Smooth muscle cell (in vitro differentiated cells): Measurements from ENCODE around the gene WNT7A. TPM values are rescaled to one million over a fixed set of nuclear protein-coding genes. Genes with fewer than 3 reads are reported as not detected.

Source experiments
- DNase-seq: peaks from one replicate; lab custom pipeline; 2025; ENCODE audit not compliant: unreplicated experiment; lab: John Stamatoyannopoulos, UW
- H2AFZ ChIP-seq: fragments of 200-600 bp; sonication (generic); 2 replicates; pipeline ENCODE4 v1.6.0; 2016; ENCODE audit warnings: antibody characterized with exemption, low read depth, mild to moderate bottlenecking
- H3F3A ChIP-seq: fragments of 200-600 bp; sonication (generic); 2 replicates; pipeline ENCODE4 v1.6.0; 2017; ENCODE audit warnings: antibody characterized with exemption, low read depth
- H3K27ac ChIP-seq: fragments of 200-600 bp; sonication (generic); 2 replicates; pipeline ENCODE4 v1.5.1; 2016; ENCODE audit warnings: low read depth, mild to moderate bottlenecking
- H3K27me3 ChIP-seq: fragments of 200-600 bp; sonication (generic); 2 replicates; pipeline ENCODE4 v1.6.1; 2016; ENCODE audit warnings: low read depth, mild to moderate bottlenecking
- H3K36me3 ChIP-seq: fragments of 200-600 bp; sonication (generic); 2 replicates; pipeline ENCODE4 v1.5.1; 2016; ENCODE audit warnings: low read depth
- H3K4me1 ChIP-seq: fragments of 200-600 bp; sonication (generic); 2 replicates; pipeline ENCODE4 v1.5.1; 2016; ENCODE audit warnings: low read depth
- H3K4me2 ChIP-seq: fragments of 200-600 bp; sonication (generic); 2 replicates; pipeline ENCODE4 v1.6.0; 2016; ENCODE audit warnings: mild to moderate bottlenecking
- H3K4me3 ChIP-seq: fragments of 200-600 bp; sonication (generic); 2 replicates; pipeline ENCODE4 v1.5.1; 2016; ENCODE audit warnings: mild to moderate bottlenecking
- H3K79me2 ChIP-seq: fragments of 200-600 bp; sonication (generic); 2 replicates; pipeline ENCODE4 v1.6.0; 2016; ENCODE audit warnings: low read depth, mild to moderate bottlenecking
- H3K9ac ChIP-seq: fragments of 200-600 bp; sonication (generic); 2 replicates; pipeline ENCODE4 v1.6.0; 2016; ENCODE audit warnings: low read depth
- H3K9me3 ChIP-seq: fragments of 200-600 bp; sonication (generic); replicated peaks from 2 replicates; pipeline ENCODE4 v1.5.1; 2016; ENCODE audit warnings: low read depth
- H4K20me1 ChIP-seq: fragments of 200-600 bp; sonication (generic); 2 replicates; pipeline ENCODE4 v1.6.0; 2016; ENCODE audit warnings: low read depth
- CTCF ChIP-seq: fragments of 200-600 bp; sonication (generic); IDR thresholded peaks from 2 replicates; pipeline ENCODE4 v1.5.1; 2017; ENCODE audit warnings: borderline replicate concordance, mild to moderate bottlenecking, antibody characterized with exemption; ENCODE audit not compliant: insufficient read depth, poor library complexity, severe bottlenecking
- WGBS: methylation state at CpG from one replicate; pipeline ENCODE4 v1.1.7; 2016; ENCODE audit warnings: low lambda C conversion rate; 5-methylcytosine and 5-hydroxymethylcytosine counted together
- polyA plus RNA-seq: library from polyadenylated mRNA; unstranded; fragments of >200 nt; fragmentation: Nextera tagmentation; extraction: Ambion mirVana; gene quantifications from 2 replicates; pipeline ENCODE4 v1.2.1, GENCODE V29; 2016
- total RNA-seq: library from RNA; depleted of rRNA; stranded (reverse); fragments of >200 nt; gene quantifications from 2 replicates; pipeline ENCODE4 v1.2.3, GENCODE V29; 2014

The WNT7A gene
- total and polyA plus RNA-seq, 2 experiments from 2014 or later, result 0.18 to 0.24 TPM

GRCh38 chr3:13902648-13903238 lies 22.9 kb upstream of the WNT7A start:
- TF ChIP-seq CTCF, result no peak
- Histone ChIP-seq H3K9ac (no peak overlapping the region), H3K36me3 (no peaks in the 10 kb centered on the region), H3K9me3 (peaks cover 38% of the 10 kb centered on the region), H3K4me3 (no peak overlapping the region), H3K4me2 (no peak overlapping the region), H3K27me3 (no peaks in the 10 kb centered on the region), H3K4me1 (no peaks in the 10 kb centered on the region), H3F3A (no peaks in the 10 kb centered on the region), H2AFZ (no peak overlapping the region), H3K27ac (no peak overlapping the region), H4K20me1 (no peaks in the 10 kb centered on the region), H3K79me2 (no peaks in the 10 kb centered on the region)
- WGBS, result 70% methylated on average over 1 of the region's 1 CpG
- DNase-seq, result no peak

- TF ChIP-seq CTCF, result no peak
- H4K20me1 ChIP-seq, result no peaks in the 10 kb centered on the region
- no peak overlapping the region for H3K9ac ChIP-seq
- no peaks in the 10 kb centered on the region for H3K4me1 ChIP-seq
- H3K27ac ChIP-seq, result no peak overlapping the region
- no peaks in the 10 kb centered on the region for H3K79me2 ChIP-seq
- WGBS, result 61% methylated on average over 1 of the region's 1 CpG
- no peaks in the 10 kb centered on the region for H3K27me3 ChIP-seq
- H3K36me3 ChIP-seq, result no peaks in the 10 kb centered on the region
- no peak overlapping the region for H3K4me2 ChIP-seq
- H3K9me3 ChIP-seq, result peaks cover 36% of the 10 kb centered on the region
- DNase-seq, result no peak
- no peak overlapping the region for H2AFZ ChIP-seq
- H3F3A ChIP-seq, result no peaks in the 10 kb centered on the region
- H3K4me3 ChIP-seq, result no peak overlapping the region
These were observed 22.2 kb upstream of the WNT7A start for GRCh38 chr3:13901935-13902584.

- no peaks in the 10 kb centered on the region for H3K27me3 ChIP-seq
- H3K9me3 ChIP-seq, result peaks cover 18% of the 10 kb centered on the region
- no peak overlapping the region for H3K9ac ChIP-seq
- no peak overlapping the region for H2AFZ ChIP-seq
- H3K79me2 ChIP-seq, result no peaks in the 10 kb centered on the region
- no peak for TF ChIP-seq CTCF
- H3K27ac ChIP-seq, result no peak overlapping the region
- DNase-seq, result no peak
- H3K4me1 ChIP-seq, result no peaks in the 10 kb centered on the region
- H3K4me2 ChIP-seq, result no peak overlapping the region
- no peaks in the 10 kb centered on the region for H4K20me1 ChIP-seq
- H3F3A ChIP-seq, result peaks cover 5% of the 10 kb centered on the region
- no peaks in the 10 kb centered on the region for H3K36me3 ChIP-seq
- H3K4me3 ChIP-seq, result no peak overlapping the region
- WGBS, result 78% methylated on average over 3 of the region's 3 CpGs
These were observed 18.5 kb upstream of the WNT7A start for GRCh38 chr3:13898346-13898745.
